HEK293T (cell line): Measurements from ENCODE around the gene ZNF513.
A peak's percentile ranks its signal among the peaks of the same experiment; 100 is the strongest.

ENCODE experiments used
- CTCF ChIA-PET: fragments of 350-600 bp; formaldehyde crosslinking; extraction: SDS; loops from one replicate; lab custom pipeline; 2021; ENCODE audit warnings: antibody characterized with exemption, inconsistent platforms; lab: Yijun Ruan, JAX
- POLR2A ChIA-PET: fragments of 350-600 bp; formaldehyde crosslinking; extraction: SDS; loops from one replicate; lab custom pipeline; 2020; ENCODE audit warnings: antibody characterized with exemption, inconsistent platforms; lab: Yijun Ruan, JAX
- DNase-seq: peaks from one replicate; pipeline ENCODE4 v3.0.0; 2012; ENCODE audit warnings: mixed read lengths; ENCODE audit errors: extremely low spot score
- ARNT ChIP-seq: fragments of 450-650 bp; IDR thresholded peaks from 2 replicates; pipeline ENCODE4 v1.6.1; 2017; ENCODE audit warnings: mild to moderate bottlenecking
- BHLHE40 ChIP-seq: fragments of 450-650 bp; IDR thresholded peaks from 2 replicates; pipeline ENCODE4 v1.6.1; 2016; ENCODE audit warnings: mild to moderate bottlenecking, moderate library complexity, borderline replicate concordance
- CTBP1 ChIP-seq: fragments of 450-650 bp; IDR thresholded peaks from 2 replicates; pipeline ENCODE4 v1.6.1; 2016; ENCODE audit warnings: borderline replicate concordance
- ELF4 ChIP-seq: fragments of 450-650 bp; IDR thresholded peaks from 2 replicates; pipeline ENCODE4 v1.6.1; 2017; ENCODE audit warnings: antibody characterized with exemption
- FOXA1 ChIP-seq: fragments of 450-650 bp; IDR thresholded peaks from 2 replicates; pipeline ENCODE4 v1.6.1; 2016; ENCODE audit warnings: mild to moderate bottlenecking
- FOXK2 ChIP-seq: fragments of 450-650 bp; IDR thresholded peaks from 2 replicates; pipeline ENCODE4 v1.6.1; 2016; ENCODE audit warnings: mild to moderate bottlenecking
- FOXM1 ChIP-seq: fragments of 450-650 bp; IDR thresholded peaks from 2 replicates; pipeline ENCODE4 v1.6.1; 2017; ENCODE audit warnings: mild to moderate bottlenecking, borderline replicate concordance
- HDGF ChIP-seq: fragments of 450-650 bp; IDR thresholded peaks from 2 replicates; pipeline ENCODE4 v1.6.1; 2017; ENCODE audit warnings: antibody characterized with exemption, borderline replicate concordance
- L3MBTL2 ChIP-seq: fragments of 450-650 bp; conservative IDR thresholded peaks from 2 replicates; pipeline ENCODE4 v1.6.1; 2016; ENCODE audit warnings: mild to moderate bottlenecking
- LEF1 ChIP-seq: fragments of 450-650 bp; IDR thresholded peaks from 2 replicates; pipeline ENCODE4 v1.6.1; 2017; ENCODE audit warnings: mild to moderate bottlenecking, borderline replicate concordance
- NFRKB ChIP-seq: fragments of 450-650 bp; IDR thresholded peaks from 2 replicates; pipeline ENCODE4 v1.6.1; 2016; ENCODE audit warnings: mild to moderate bottlenecking, moderate library complexity
- SP1 ChIP-seq: fragments of 450-650 bp; IDR thresholded peaks from 2 replicates; pipeline ENCODE4 v1.6.1; 2017
- SUZ12 ChIP-seq: fragments of 450-650 bp; IDR thresholded peaks from 2 replicates; pipeline ENCODE4 v1.6.1; 2016; ENCODE audit warnings: mild to moderate bottlenecking
- TARDBP ChIP-seq: fragments of 450-650 bp; IDR thresholded peaks from 2 replicates; pipeline ENCODE4 v1.6.1; 2016
- ZNF384 ChIP-seq: fragments of 450-650 bp; IDR thresholded peaks from 2 replicates; pipeline ENCODE4 v1.6.1; 2016
- TF ChIP-seq, protein P1 (sequence below): fragments of 450-650 bp; IDR thresholded peaks from 2 replicates; pipeline ENCODE4 v1.6.1; 2016

Gene ZNF513

DNA sequence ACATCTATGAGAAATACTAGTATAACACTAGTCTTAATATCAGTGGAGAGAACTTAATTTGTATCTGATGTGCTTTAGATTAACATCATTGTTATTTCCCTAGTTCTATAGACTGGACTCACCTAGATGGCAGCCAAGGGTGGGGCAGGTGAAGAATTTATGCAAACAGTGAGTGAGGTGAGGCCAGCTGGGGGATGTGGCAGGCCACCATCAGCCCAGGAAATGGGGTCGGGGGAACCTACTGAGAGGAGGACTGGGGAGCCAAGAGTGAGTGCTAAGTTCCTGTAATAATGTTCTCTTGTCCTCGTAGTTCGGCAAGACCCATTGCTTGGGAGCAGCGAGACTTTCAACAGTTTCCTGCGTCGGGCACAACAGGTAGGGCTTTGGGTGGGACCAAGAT is 7.6 kb downstream of the ZNF513 start:
- TF ChIP-seq ELF4 (no peak), LEF1 (no peak), HDGF (no peak), FOXA1 (no peak), SUZ12 (no peak), BHLHE40 (no peak), CTBP1 (no peak), NFRKB (no peak), FOXK2 (no peak), L3MBTL2 (no peak), ZNF384 (no peak), ARNT (no peak)
- POLR2A ChIA-PET, result interaction anchor here (3.4 kb wide), 1 partner anchor 16 kb away, joined by 21 read pairs; the partner anchor contains the start of gene GTF3C2
- DNase-seq, result no peak
- CTCF ChIA-PET, result no interaction called here

- ChIA-PET CTCF (interaction anchor here (1.0 kb wide), 1 partner anchor 68 kb away, joined by 3 read pairs; no protein-coding TSS in a partner anchor), POLR2A (interaction anchor here (0.9 to 3.4 kb wide), 5 partner anchors 9 to 48 kb away, joined by 3 to 21 read pairs (median 6); partner anchors contain the start of genes GTF3C2, MPV17, PPM1G and ZNF513)
- TF ChIP-seq ARNT (no peak), L3MBTL2 (peak; percentile 88)
- no peak for DNase-seq
Measured at GRCh38 chr2:27370816-27371620, 9.5 kb downstream of the ZNF513 start.

- peak; percentile 93 for DNase-seq
- CTCF ChIA-PET, result interaction anchor here (0.9 kb wide), 1 partner anchor 10 kb away, joined by 3 read pairs; the partner anchor contains the start of gene ZNF513
- TF ChIP-seq HDGF (peak; percentile 6; the same call in 1 of the 2 replicates), FOXM1 (no peak), ELF4 (peak; percentile 64), LEF1 (0 out of 2 replicates have a peak, but pooled peaks have one; percentile 73)
- POLR2A ChIA-PET, result interaction anchor here (1.0 to 3.4 kb wide), 13 partner anchors 10 to 58 kb away, joined by 3 to 25 read pairs (median 5); partner anchors contain the start of genes GTF3C2, MPV17, NRBP1 and PPM1G
Measured at GRCh38 chr2:27370026-27370815, 10.3 kb downstream of the ZNF513 start, which contains the start of the genes EIF2B4 and SNX17. Gene EIF2B4 (minus strand): TSS chr2:27370338. CDS start chr2:27370314, 24 bp downstream. Gene SNX17 (plus strand): TSS chr2:27370616. CDS start chr2:27370744, 128 bp downstream.

DNA sequence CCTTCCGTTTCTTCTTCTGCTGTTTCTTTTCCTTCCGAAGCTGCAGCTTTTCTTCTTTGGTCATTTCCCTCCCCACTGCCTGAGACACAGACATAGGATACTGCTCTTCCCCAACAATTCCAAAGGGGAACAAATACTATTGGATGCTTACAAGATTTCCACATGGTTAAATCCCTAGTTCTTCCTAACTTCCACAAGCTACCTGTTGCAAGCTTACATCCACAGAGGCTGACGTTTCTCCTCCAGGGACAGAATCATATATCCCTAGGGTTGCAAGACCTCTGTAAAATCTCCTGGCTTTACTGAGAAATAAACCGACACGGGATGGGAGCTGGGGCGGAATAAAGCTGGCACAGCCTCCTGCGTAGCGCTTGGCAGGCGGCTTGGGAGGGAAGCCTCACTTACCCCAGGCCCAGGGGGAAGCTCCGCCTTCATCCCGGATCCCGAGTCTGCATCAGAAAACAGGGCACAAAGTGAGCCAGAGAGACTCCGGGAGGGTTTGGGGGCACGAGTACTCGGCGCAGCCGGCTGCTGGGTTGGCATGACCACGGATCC is 11.0 kb downstream of the ZNF513 start:
- ChIA-PET CTCF (interaction anchor here (0.9 kb wide), 1 partner anchor 11 kb away, joined by 3 read pairs; the partner anchor contains the start of gene ZNF513), POLR2A (interaction anchor here (1.0 to 1.9 kb wide), 12 partner anchors 9 to 59 kb away, joined by 3 to 25 read pairs (median 4); partner anchors contain the start of genes GTF3C2, MPV17, NRBP1 and PPM1G)
- TF ChIP-seq LEF1 (no peak), ZNF384 (no peak), CTBP1 (no peak), BHLHE40 (no peak), L3MBTL2 (no peak), FOXK2 (no peak), TARDBP (no peak), FOXM1 (no peak), SUZ12 (no peak), ELF4 (no peak), SP1 (no peak), HDGF (no peak), NFRKB (no peak), ARNT (no peak), FOXA1 (no peak)
- TF ChIP-seq, protein P1, sequence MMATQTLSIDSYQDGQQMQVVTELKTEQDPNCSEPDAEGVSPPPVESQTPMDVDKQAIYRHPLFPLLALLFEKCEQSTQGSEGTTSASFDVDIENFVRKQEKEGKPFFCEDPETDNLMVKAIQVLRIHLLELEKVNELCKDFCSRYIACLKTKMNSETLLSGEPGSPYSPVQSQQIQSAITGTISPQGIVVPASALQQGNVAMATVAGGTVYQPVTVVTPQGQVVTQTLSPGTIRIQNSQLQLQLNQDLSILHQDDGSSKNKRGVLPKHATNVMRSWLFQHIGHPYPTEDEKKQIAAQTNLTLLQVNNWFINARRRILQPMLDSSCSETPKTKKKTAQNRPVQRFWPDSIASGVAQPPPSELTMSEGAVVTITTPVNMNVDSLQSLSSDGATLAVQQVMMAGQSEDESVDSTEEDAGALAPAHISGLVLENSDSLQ, result no peak
- DNase-seq, result peak; percentile 62

DNA sequence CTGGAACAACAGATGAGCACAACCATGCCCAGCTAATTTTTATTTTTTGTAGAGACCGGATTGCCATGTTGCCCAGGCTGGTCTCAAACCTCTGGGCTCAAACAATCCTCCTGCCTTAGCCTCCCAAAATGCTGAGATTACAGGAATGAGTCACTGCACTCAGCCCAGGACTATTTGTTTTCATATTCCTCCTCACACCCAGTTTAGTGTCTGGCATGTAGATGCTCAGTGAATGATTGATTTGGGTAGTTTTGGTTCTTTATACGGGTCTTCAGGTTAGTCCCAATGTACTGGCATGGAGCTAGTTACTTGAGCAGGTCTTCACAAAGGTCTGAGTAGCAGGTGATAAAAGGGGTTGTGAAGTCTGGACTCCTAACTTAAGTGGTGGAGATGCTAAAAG is 16.6 kb downstream of the ZNF513 start:
- ChIA-PET CTCF (no interaction called here), POLR2A (no interaction called here)
- DNase-seq, result no peak
- TF ChIP-seq FOXA1 (no peak), FOXK2 (no peak), LEF1 (no peak)

GRCh38 chr2:27362678-27363420 is 17.7 kb downstream of the ZNF513 start:
- ChIA-PET CTCF (interaction anchor here (0.6 kb wide), 1 partner anchor 52 kb away, joined by 3 read pairs; no protein-coding TSS in a partner anchor), POLR2A (interaction anchor here (1.3 to 1.4 kb wide), 2 partner anchors 12 to 66 kb away, joined by 3 read pairs; partner anchors contain the start of gene NRBP1)
- no peak for DNase-seq

More at GRCh38 chr2:27362678-27363420, 17.7 kb downstream of the ZNF513 start:
- TF ChIP-seq, protein P1, result no peak
